Measurements from ENCODE around the gene LRWD1. TPM values are rescaled to one million over a fixed set of nuclear protein-coding genes. Genes with fewer than 3 reads are reported as not detected.

The LRWD1 gene
- 10 to 100 TPM; 15.8 TPM for total RNA-seq

GRCh38 chr7:102464577-102465280 lies at the start of gene LRWD1, which contains the start of gene ALKBH4:
Gene LRWD1 (plus strand): TSS chr7:102464984. CDS start chr7:102465081, 97 bp downstream.
Gene ALKBH4 (minus strand): TSS chr7:102464863. CDS start chr7:102464836, 27 bp downstream.

DNA sequence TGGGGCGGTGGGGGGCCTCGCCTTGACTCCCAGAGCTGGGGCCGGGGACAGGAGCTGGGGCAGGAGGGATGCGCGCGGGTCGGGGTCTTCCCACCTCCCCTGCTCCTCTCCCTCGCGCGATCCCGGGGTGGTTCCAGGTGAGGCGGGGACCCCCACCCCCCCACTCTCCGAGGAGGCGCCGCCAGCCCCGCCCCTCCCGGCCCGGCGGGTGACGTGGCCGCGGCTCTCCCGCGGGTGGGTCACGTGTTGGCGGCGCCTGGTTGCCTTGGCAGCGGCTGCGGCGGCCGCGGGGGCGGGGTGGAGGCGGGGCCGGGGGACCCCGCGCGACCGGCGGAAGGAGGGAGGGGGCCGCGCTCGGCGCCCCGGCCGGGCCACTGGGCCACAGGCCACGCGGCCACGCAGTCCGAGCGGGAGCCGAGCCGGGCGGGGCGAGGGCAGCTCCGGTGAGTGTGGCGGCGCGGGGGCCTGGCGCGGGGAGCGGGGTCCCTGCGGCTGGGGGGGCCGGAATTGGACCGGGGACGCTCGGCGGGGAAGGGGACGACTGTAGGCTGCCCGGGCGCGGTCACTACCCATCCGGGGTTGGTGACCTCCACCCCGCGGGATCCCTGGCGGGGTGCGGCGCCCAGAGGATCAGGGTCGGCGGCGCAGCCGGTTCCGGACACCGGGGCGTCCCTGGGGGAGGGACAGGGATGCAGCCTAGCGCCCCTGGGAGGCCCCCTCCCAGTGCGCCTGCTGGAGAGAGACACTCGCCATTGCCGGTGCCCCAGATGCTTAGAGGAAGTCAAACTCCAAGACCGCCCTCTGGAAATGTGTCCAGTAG lies 31.4 kb upstream of the LRWD1 start, which contains the start of gene ORAI2:
TSS of gene ORAI2 (plus strand) at position 357 of the 820 bp plus-strand sequence. CDS start 5,382 bp downstream, outside the sequence.

DNA sequence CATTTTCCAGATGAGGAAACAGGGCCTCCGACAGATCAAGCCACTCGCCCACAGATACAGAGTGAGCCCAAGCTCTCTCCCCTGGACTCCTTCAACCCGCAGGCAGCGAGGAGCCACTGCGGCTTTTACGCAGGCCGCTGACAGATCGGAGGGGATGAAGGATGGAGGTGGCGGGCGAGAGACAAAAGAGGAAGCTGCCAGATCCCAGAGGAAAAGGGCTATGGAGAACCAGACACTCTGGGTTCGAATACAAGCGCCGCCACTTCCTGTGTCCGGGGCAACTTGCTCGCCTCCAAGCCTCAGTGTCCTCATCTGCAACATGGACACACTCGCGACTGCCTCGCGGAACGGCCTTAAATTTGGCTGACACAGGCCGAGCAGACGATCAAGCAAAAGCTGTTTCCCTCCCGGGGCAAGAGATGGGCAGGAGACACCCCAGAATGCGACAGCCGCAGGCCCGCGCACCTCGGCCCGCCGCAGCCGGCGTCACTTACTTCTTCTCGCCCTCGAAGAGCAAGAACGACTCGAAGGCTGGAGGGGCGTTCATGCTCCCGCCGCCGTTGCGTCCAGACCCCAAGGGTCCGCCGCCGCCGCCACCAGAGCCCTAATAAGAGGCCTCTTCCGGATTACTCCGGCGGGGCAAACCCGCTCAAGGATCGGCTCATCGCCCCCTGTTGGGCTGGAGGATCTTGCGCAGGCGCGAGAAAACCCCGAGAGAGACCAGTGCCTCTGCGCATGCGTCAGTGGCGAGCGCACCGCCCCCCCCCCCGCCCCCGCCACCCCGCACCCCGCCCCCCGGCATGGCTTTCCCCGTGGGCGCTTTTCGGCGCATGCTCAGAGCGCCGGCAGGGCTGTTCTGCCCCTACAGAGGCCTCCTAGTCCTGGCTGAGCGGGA lies 13.8 kb downstream of the LRWD1 start, which contains the start of gene POLR2J:
TSS of gene POLR2J (minus strand) at position 609 of the 895 bp plus-strand sequence. CDS start at position 547, 62 bp downstream.

GRCh38 chr7:102517550-102518147 lies 52.9 kb downstream of the LRWD1 start, which contains the start of gene RASA4B:
Gene RASA4B (minus strand): TSS chr7:102517777. CDS start chr7:102517710, 67 bp downstream.

Small RNAs within 50 kb of the gene (microRNA-seq; reads per million reads assigned to microRNA genes)
- 0.63 reads per million for gene MIR4467 (ENCODE audit: borderline microRNAs expressed, borderline replicate concordance)
- gene MIR5090 (ENCODE audit: borderline microRNAs expressed, borderline replicate concordance), result 2.5 reads per million, percentile 9 among the genes with 10 or more reads in this experiment

Other genes starting within 250 kb of the LRWD1 start
- gene SH2B2, start 178.1 kb upstream of the LRWD1 start, total RNA-seq, result 1 to 10 TPM in 1 of 2 experiments, under 1 TPM in 1; 0.86 to 1.4 TPM
- gene SPDYE6, start 108.5 kb upstream of the LRWD1 start, total RNA-seq, result not detected
- gene PRKRIP1, start 68.6 kb upstream of the LRWD1 start, total RNA-seq, result 10 to 100 TPM; 28.5 to 33.3 TPM
- gene ORAI2, start 31.4 kb upstream of the LRWD1 start, total RNA-seq, result 10 to 100 TPM; 66.4 to 68.0 TPM
- 10 to 100 TPM; 11.5 to 12.1 TPM for gene ALKBH4, start 121 bp upstream of the LRWD1 start, total RNA-seq
- 10 to 100 TPM; 41.6 to 45.4 TPM for gene POLR2J, start 13.9 kb downstream of the LRWD1 start, total RNA-seq
- gene RASA4B, start 52.8 kb downstream of the LRWD1 start, total RNA-seq, result 10 to 100 TPM; 14.1 TPM
- 10 to 100 TPM; 15.7 to 15.9 TPM for gene UPK3BL2, start 78.7 kb downstream of the LRWD1 start, total RNA-seq
- gene SPDYE2, start 86.2 kb downstream of the LRWD1 start, total RNA-seq, result under 1 TPM; 0.15 to 0.19 TPM
- gene POLR2J3, start 107.6 kb downstream of the LRWD1 start, total RNA-seq, result 10 to 100 TPM; 33.3 to 37.4 TPM
- 10 to 100 TPM; 36.1 to 37.2 TPM for gene RASA4, start 151.8 kb downstream of the LRWD1 start, total RNA-seq
- 10 to 100 TPM; 16.3 to 19.0 TPM for gene UPK3BL1, start 177.8 kb downstream of the LRWD1 start, total RNA-seq
- gene SPDYE2B, start 185.3 kb downstream of the LRWD1 start, total RNA-seq, result not detected
- gene POLR2J2, start 206.7 kb downstream of the LRWD1 start, total RNA-seq, result 10 to 100 TPM; 12.5 to 13.4 TPM